Left hindlimb (tissue), 1 donor: ENCODE data around the gene ENOPH1.
"Not testable (repeated sequence)": the region's sequence is repeated elsewhere in the genome, so short reads cannot be mapped to it uniquely, and the experiment has no call there.

Experiments used
- DNase-seq: peaks from one replicate; pipeline ENCODE4 v3.0.0-alpha.2; 2018

ENOPH1 gene

GRCh38 chr4:82428969-82429727 lies 1.2 kb upstream of the ENOPH1 start:
- DNase-seq: peak; percentile 96

DNA sequence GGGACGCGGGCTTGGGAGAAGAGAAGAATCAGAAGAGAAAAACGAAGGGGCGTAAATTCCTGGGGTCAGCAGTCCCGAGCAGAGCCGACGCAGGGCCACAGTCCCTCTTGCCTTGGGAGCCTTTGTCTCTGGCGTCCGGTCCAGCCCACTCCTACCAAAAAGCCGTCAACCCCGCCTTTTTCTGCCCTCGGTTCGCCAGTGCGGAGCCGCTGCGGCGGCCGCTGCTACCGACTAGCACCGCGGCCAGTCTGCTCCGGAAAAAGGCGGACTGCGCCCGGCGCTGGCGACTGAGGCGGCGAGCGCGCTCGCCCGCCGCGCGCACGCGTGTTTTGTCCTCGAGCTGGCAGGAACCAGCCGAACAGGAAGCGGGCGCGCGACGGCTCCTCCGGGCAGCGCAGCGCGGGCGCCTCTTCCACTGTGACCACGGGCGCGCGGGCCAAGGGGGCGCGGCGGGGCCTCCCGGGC lies 630 bp upstream of the ENOPH1 start:
- DNase-seq: no peak

- DNase-seq: no peak
Measured at GRCh38 chr4:82430964-82431745, 765 bp downstream of the ENOPH1 start.

GRCh38 chr4:82431831-82432230 lies 1.4 kb downstream of the ENOPH1 start:
- no peak for DNase-seq

GRCh38 chr4:82432596-82432995 lies 2.2 kb downstream of the ENOPH1 start:
- no peak for DNase-seq

GRCh38 chr4:82433791-82434190 lies 3.4 kb downstream of the ENOPH1 start:
- DNase-seq: no peak

DNA sequence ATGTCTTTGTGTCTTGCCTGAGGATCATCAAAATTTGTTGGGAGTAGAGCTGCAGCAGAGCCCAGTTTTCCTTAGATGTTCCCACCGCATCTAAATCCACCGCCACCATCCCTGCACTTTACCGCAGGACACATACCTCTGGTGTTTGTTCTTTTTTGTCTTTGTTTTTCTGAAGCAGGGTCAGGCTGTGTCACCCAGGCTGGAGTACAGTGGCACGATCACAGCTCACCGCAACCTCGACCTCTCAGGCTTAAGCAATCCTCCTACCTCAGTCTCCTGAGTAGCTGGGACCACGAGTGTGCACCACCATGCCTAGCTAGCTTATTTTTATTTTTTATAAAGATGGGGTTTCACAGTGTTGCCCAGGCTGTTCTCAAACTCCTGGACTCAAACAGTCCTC lies 4.6 kb downstream of the ENOPH1 start:
- no peak for DNase-seq

DNA sequence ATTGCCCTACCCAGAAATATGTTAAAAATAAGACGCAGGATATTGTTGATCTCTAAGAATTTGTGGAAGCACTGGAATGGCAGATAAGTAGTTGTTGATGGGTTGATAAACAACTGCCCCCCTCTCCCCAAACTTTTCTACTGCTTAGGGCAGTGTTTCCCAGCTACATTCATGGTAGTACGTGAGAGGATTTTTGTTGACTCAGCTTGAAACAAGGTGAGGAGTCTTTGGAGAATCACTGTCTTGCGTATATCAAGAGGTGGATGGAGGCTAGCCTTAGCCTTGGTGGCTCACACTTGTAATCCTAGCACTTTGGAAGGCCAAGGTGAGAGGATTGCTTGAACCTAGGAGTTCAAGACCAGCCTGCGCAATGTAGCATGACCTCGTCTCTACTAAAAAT lies 5.7 kb downstream of the ENOPH1 start:
- no peak for DNase-seq

GRCh38 chr4:82436780-82437179 lies 6.4 kb downstream of the ENOPH1 start:
- no peak for DNase-seq

GRCh38 chr4:82437285-82438005 lies 7.1 kb downstream of the ENOPH1 start:
- DNase-seq: no peak

DNA sequence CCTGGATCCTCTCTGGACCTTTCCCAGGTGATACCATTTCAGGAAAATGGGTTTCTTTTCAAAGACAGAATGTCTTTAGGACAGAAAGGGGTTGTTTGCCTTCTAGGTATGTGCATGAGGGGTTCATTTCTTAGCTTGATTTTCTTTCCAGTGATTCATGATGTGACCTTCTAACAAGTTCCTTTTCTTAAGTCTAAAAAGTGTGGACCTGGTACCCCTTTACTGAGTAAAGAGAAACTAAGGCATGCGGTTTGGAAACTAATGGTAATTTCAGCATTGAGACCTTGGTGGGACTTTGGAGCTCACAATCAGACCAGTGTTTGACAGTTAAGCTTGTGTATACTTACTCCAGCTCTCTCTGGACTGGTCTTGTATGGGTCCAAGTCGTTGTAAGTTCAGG lies 8.7 kb downstream of the ENOPH1 start:
- DNase-seq: no peak

DNA sequence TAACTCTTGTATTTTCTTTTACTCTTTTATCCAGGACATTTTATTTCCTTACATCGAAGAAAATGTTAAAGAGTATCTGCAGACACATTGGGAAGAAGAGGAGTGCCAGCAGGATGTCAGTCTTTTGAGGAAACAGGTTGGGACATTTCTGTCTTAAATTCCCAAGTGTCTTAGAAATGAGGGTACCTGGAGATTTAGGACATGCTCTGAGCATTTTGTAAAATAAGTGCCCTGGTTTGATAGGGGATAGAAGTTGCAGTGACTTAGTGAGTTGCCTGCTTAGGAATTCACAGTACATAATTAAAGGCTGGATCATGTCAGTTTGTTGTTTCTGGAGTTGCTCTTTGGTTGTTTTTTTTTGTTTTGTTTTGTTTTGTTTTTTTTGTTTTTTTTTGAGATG lies 17.5 kb downstream of the ENOPH1 start:
- DNase-seq: no peak

- DNase-seq: peak; percentile 44
Measured at GRCh38 chr4:82450966-82451755, 20.8 kb downstream of the ENOPH1 start.

GRCh38 chr4:82452026-82452425 lies 21.6 kb downstream of the ENOPH1 start:
- DNase-seq: no peak

DNA sequence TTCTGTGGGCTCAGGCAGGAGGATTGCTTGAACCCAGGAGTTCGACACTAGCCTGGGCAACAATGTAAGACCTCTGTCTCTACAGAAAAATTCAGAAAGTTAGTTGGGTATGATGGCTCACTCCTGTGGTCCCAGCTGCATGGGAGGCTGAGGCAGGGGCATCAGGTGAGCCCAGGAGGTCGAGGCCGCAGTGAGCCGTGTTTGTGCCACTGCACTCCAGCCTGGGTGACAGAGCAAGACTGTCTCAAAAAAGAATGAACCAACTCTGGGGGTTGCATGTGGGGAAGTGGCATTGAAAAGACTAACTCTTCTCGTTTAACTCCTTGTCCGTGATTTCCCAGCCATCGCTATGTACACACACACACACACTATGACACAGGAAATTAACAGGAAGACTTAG lies 26.9 kb downstream of the ENOPH1 start:
- DNase-seq: no peak

DNA sequence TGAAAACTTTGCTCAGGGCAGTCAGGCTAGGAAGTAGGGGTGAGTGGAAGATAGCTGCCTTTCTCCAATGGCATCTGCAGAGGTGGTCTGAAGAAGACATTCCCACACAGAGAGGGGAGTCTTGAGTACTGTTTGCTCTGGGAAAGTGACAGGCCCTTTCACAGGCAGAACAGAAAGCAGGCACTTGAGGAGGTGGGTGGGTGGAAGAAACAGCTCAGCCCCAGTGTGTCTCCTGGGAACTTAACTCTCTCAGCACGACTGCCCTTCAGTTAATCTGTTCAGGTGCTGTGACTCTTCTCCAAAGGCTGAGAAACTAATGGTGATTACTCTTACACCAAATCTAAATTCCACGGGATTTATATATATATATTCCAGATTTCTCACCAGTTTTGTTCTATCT lies 28.3 kb downstream of the ENOPH1 start:
- DNase-seq: no peak

- DNase-seq: no peak
Measured at GRCh38 chr4:82461710-82462109, 31.3 kb downstream of the ENOPH1 start.

DNA sequence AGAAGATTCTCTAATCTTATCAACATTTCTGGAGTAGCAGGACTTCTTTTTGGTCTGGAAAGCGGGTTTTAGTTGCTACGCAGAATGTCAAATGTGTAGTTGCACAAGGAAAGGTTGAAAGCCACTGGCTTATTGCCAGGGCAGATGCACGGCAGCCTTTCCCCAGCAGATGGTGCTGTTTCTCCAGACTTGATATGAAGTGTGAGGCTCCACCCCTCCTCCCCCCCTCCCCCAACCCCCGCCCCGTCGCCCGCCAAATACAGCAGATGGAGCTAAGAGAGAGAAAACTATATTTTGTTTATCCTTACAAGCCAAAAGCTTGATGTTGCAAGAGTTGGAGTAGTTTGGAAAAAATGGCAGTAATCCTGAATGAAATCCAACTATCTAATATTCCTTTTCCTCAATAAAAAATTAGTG lies 32.0 kb downstream of the ENOPH1 start:
- DNase-seq: peak; percentile 91

DNA sequence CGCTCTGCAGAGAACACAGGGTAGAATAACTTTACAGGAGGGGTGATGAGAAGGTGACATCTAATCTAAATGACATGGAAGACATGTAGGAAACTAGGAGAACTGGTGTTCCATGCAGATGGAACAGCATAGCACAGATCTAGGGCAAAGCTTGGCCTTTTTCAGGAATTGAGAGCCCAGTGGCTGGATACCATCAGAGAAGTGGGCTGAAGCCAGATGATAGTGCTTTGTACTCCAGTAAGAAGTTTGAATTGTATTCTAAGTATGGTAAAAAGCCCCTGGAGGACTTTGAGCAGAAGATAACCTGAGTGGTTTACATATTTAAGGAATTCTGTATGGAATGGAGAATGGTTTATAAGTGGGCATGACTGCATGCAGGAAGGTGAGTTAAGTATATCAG lies 32.8 kb downstream of the ENOPH1 start:
- DNase-seq: no peak

GRCh38 chr4:82467471-82467870 lies 37.1 kb downstream of the ENOPH1 start:
- DNase-seq: no peak

GRCh38 chr4:82469791-82470345 lies 39.5 kb downstream of the ENOPH1 start:
- no peak for DNase-seq

GRCh38 chr4:82473080-82473479 lies 42.7 kb downstream of the ENOPH1 start:
- DNase-seq: not testable (repeated sequence)
